Left lung (tissue), 10 donors: ENCODE results near the gene ARHGEF4. TPM values are rescaled to one million over a fixed set of nuclear protein-coding genes. Genes with fewer than 3 reads are reported as not detected.
A peak's percentile ranks its signal among the peaks of the same experiment; 100 is the strongest.

Experiments used
- ATAC-seq: fragments of 200-7000 bp; cut with Tn5 transposase; one replicate; pipeline ENCODE4 v1.9.1; 2020; ENCODE audit warnings: moderate library complexity
- DNase-seq, 4 donors: peaks; one replicate each; pipeline ENCODE4 v3.0.0-alpha.2; 2013 to 2020
- H3K27ac ChIP-seq, 2 donors: fragments of 200-600 bp; sonication (generic) in 1 of 2; one replicate each; pipeline versions ENCODE4 v1.5.0 to v1.8.0; 2020 to 2021
- H3K27me3 ChIP-seq, 2 donors: fragments of 200-600 bp; sonication (generic) in 1 of 2; one replicate each; pipeline versions ENCODE4 v1.5.0 to v1.8.0; 2020 to 2021
- H3K36me3 ChIP-seq, 2 donors: fragments of 200-600 bp; sonication (generic) in 1 of 2; one replicate each; pipeline versions ENCODE4 v1.5.0 to v1.8.0; 2020 to 2021
- H3K4me1 ChIP-seq, 2 donors: fragments of 200-600 bp; one replicate each; pipeline ENCODE4 v1.8.0; 2021
- H3K4me3 ChIP-seq, 2 donors: fragments of 200-600 bp; sonication (generic) in 1 of 2; one replicate each; pipeline versions ENCODE4 v1.5.0 to v1.8.0; 2020 to 2021; ENCODE audit warnings: mild to moderate bottlenecking in 1 of 2
- H3K9me3 ChIP-seq, 2 donors: fragments of 200-600 bp; sonication (generic) in 1 of 2; one replicate each; pipeline versions ENCODE4 v1.5.0 to v1.8.0; 2020 to 2021
- intact Hi-C, 2 donors: fragments of 100-400 bp; cut with DNase I; formaldehyde crosslinking; loops; one replicate each; pipeline versions ENCODE4 v1.11.2 to v1.14.2; 2022
- polyA plus RNA-seq, 6 donors: library from polyadenylated mRNA; unstranded; fragments of 120-200 nt; gene quantifications; one replicate each; pipeline ENCODE4 v1.2.1, GENCODE V29; 2013; ENCODE audit not compliant: insufficient read length in 6 of 6
- total RNA-seq, 2 donors: library from RNA; stranded (reverse); fragmentation: NEBNext Ultra II Directional; extraction: Animal tissue kit (Norgen Biotek cat#: 25700); gene quantifications; one replicate each; pipeline ENCODE4 v1.2.1, GENCODE V29; 2021
- TF ChIP-seq, protein P1 (sequence below), 2 donors: fragments of 200-600 bp; sonication (generic) in 1 of 2; IDR thresholded peaks; one replicate each; pipeline versions ENCODE4 v1.5.0 to v1.8.0; 2021; ENCODE audit warnings: antibody characterized with exemption in 2 of 2
- donor health status: DM: no; HTN: yes; CAD: no.
- donor health status: DM: no; HTN: no; CAD: no.

The ARHGEF4 gene
- total and polyA plus RNA-seq, 8 donors: 1.7 to 4.3 (median 2.8) TPM

DNA sequence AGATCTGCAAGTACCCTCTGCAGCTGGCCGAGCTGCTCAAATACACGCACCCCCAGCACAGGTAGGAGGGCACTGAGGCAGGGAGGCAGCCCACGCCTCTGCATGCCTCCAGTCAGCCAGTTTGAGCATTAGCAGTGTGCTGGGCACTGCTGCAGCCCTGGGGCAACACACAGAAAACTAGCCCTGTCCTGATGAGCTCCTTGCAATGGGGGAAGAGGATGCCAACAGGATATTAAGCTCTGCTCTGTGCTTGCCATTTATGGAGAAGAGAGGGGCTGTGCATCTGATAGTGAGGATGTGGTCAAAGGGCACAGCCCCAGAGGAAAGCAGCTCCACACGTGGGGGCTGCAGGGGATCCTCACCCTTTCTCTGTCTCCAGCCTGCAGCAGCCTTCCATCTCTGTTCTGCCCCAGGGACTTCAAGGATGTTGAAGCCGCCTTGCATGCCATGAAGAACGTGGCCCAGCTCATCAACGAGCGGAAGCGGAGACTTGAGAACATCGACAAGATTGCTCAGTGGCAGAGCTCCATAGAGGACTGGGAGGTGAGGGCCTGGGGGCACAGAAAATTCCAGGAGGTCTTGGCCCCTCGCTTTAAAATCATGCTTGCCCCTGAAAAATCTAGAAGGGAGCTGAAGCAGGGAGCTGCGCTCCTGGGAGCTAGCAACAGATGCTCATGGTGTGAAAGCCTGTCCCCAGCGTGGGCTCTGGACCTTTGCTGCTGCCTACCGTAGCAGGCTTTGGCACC is 204.9 kb downstream of the ARHGEF4 start:
- TF ChIP-seq, protein P1, sequence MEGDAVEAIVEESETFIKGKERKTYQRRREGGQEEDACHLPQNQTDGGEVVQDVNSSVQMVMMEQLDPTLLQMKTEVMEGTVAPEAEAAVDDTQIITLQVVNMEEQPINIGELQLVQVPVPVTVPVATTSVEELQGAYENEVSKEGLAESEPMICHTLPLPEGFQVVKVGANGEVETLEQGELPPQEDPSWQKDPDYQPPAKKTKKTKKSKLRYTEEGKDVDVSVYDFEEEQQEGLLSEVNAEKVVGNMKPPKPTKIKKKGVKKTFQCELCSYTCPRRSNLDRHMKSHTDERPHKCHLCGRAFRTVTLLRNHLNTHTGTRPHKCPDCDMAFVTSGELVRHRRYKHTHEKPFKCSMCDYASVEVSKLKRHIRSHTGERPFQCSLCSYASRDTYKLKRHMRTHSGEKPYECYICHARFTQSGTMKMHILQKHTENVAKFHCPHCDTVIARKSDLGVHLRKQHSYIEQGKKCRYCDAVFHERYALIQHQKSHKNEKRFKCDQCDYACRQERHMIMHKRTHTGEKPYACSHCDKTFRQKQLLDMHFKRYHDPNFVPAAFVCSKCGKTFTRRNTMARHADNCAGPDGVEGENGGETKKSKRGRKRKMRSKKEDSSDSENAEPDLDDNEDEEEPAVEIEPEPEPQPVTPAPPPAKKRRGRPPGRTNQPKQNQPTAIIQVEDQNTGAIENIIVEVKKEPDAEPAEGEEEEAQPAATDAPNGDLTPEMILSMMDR (IDR thresholded peaks at IDR 0.05): no peak
- ATAC-seq (no peak), DNase-seq (peak in 1 of 4 donors; percentile 12)
- Histone ChIP-seq H3K27me3 (peaks cover 14 to 50% of the 10 kb centered on the region in 2 donors), H3K4me1 (peaks cover 0 to 11% of the 10 kb centered on the region in 2 donors), H3K36me3 (peaks cover 0 to 11% of the 10 kb centered on the region in 2 donors), H3K4me3 (no peak overlapping the region), H3K9me3 (no peaks in the 10 kb centered on the region), H3K27ac (no peak overlapping the region)
- intact Hi-C loops: no loop called here

DNA sequence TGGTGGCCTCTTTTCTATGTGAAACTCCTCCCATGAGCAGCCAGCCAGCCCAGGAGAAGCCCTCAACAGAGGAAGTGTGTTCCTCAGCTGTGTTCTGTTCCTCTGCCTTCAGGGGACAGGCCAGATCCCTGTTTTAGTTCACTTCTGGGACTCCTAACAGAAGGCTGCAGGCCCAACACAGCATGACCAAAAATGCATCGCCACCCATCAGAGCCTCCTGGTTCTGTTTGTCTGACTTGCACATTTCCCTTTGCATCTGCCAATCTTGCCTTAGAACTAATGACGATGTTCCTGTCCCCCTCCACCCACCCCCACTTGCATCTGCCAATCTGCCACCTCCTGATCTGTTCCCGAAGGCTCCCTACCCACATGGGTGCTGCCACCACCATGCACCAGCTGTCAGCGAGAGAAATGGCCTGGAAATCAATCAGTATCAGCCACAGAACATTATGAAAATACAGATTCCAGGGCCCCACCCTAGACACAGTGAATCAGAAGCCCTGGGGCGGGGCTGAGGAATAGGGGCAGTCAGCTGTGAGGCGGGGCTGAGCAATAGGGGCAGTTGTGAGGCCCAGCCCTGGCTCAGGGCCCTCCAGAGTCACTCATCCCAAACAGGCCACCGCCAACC is 205.5 kb downstream of the ARHGEF4 start:
- Histone ChIP-seq H3K27me3 (peaks cover 14 to 43% of the 10 kb centered on the region in 2 donors), H3K4me1 (peaks cover 0 to 11% of the 10 kb centered on the region in 2 donors), H3K9me3 (no peaks in the 10 kb centered on the region), H3K4me3 (no peak overlapping the region), H3K36me3 (peaks cover 0 to 18% of the 10 kb centered on the region in 2 donors), H3K27ac (no peak overlapping the region)
- DNase-seq (peak in 1 of 4 donors; percentile 20), ATAC-seq (no peak)
- TF ChIP-seq, protein P1 (IDR thresholded peaks at IDR 0.05): no peak
- intact Hi-C loops: no loop called here

DNA sequence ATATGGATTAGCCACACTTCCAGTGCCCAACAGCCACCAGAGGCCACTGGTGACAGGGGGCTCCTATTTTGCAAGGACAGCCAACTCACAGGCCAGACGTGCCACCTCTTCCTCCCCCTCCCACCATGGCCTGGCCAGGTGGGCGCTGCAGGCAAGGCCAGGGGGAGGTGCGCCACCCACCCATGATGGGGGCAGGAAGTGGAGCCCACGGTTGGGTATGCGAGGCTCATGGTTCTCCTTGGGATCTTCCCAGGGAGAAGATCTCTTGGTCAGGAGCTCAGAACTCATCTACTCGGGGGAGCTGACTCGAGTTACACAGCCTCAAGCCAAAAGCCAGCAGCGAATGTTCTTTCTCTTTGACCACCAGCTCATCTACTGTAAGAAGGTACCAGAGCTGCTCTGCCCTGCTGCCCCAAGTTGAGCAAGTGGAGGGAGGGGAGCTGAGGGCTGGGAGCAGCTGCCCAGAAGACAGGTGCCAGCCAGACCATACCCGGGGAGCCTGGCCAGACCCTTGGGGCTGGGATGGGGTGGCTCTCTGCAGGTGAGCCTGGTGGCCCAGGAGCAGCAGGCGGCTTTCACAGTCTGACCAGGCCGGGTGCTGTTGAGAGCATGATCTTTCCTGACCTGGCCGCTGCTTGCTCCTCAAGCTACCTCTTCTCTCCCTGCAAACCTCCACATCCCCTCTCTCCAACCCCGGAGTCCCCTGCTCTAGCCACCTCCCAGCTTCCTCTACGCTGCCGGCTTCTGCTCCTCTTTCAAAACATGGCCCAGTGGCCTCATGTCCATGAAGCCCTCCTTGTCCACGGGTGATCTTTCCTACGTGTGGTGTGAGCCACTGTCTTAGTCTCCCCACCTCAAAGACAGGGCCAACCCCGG is 206.7 kb downstream of the ARHGEF4 start:
- H3K27ac ChIP-seq: no peak overlapping the region
- ATAC-seq: no peak

DNA sequence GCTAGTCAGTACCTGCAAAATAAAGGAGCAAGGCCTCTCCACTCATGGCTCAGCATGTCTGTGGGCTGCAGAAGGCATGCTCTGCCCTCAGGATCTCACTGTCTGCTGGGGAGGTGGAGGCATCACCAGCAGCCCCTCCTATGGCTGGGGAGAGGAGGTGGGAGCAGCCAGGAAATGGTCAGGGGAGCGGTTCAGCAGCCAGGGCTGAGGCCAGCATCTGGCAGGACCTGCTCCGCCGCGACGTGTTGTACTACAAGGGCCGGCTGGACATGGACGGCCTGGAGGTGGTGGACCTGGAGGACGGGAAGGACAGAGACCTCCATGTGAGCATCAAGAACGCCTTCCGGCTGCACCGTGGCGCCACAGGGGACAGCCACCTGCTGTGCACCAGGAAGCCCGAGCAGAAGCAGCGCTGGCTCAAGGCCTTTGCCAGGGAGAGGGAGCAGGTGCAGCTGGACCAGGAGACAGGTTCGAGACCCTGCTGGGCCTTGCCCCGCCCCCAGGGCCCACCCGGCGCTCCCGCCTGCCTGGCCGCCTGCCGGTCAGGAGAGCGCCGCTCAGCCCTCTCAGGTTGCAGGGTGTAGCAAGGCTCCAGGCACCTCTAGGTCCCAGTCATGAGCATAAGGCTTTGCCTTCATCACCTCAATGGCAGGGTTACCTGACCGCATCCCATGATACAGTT is 207.5 kb downstream of the ARHGEF4 start:
- intact Hi-C loops: no loop called here
- no peak overlapping the region for H3K4me3 ChIP-seq
- H3K4me1 ChIP-seq: peaks cover 0 to 11% of the 10 kb centered on the region in 2 donors
- H3K27ac ChIP-seq: no peak overlapping the region
- ATAC-seq (no peak), DNase-seq (peak in 1 of 4 donors; percentile 21)
- H3K9me3 ChIP-seq: no peaks in the 10 kb centered on the region
- TF ChIP-seq, protein P1 (IDR thresholded peaks at IDR 0.05): no peak
- peaks cover 0 to 36% of the 10 kb centered on the region in 2 donors for H3K36me3 ChIP-seq
- H3K27me3 ChIP-seq: peaks cover 14 to 24% of the 10 kb centered on the region in 2 donors

More for the DNA sequence above, 206.7 kb downstream of the ARHGEF4 start:
- TF ChIP-seq, protein P1 (IDR thresholded peaks at IDR 0.05): no peak
- H3K9me3 ChIP-seq: no peaks in the 10 kb centered on the region
- peaks cover 0 to 28% of the 10 kb centered on the region in 2 donors for H3K36me3 ChIP-seq
- H3K4me3 ChIP-seq: no peak overlapping the region
- H3K4me1 ChIP-seq: peaks cover 0 to 11% of the 10 kb centered on the region in 2 donors
- intact Hi-C loops: no loop called here
- peaks cover 14 to 32% of the 10 kb centered on the region in 2 donors for H3K27me3 ChIP-seq
- DNase-seq: no peak
